Neural progenitor cell (in vitro differentiated cells): ENCODE measurements around the gene UTRN.

Source experiments
- EZH2 ChIP-seq: fragments of 200-600 bp; sonication (generic); IDR thresholded peaks from 2 replicates; pipeline ENCODE4 v1.6.1; 2017; ENCODE audit warnings: antibody characterized with exemption, mild to moderate bottlenecking, moderate library complexity
- EZH2phosphoT487 ChIP-seq: fragments of 200-600 bp; sonication (generic); IDR thresholded peaks from 2 replicates; pipeline ENCODE4 v1.6.1; 2017; ENCODE audit warnings: antibody characterized with exemption
- TF ChIP-seq, protein P1 (sequence below): fragments of 200-600 bp; sonication (generic); IDR thresholded peaks from 2 replicates; pipeline ENCODE4 v1.5.1; 2017; ENCODE audit warnings: antibody characterized with exemption, mild to moderate bottlenecking

DNA sequence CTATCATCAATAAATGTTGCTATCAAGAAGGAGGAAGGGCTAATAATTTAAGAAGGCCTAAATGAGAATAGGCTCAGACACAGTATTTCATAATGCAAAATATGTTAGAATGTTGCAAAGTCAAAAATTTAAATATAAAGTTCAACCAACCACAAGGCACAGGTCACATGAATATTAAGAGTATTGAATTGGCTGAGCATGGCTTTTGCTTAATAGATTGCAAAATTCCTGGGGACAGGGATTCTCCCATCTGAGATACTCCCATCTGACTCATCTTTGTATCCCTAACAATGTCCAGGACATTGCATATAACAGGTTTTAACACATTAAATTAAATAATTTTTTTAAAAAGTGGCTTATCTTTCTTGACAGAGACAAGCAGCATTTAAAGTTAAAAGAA, 32.9 kb upstream of the UTRN start:
- TF ChIP-seq, protein P1, sequence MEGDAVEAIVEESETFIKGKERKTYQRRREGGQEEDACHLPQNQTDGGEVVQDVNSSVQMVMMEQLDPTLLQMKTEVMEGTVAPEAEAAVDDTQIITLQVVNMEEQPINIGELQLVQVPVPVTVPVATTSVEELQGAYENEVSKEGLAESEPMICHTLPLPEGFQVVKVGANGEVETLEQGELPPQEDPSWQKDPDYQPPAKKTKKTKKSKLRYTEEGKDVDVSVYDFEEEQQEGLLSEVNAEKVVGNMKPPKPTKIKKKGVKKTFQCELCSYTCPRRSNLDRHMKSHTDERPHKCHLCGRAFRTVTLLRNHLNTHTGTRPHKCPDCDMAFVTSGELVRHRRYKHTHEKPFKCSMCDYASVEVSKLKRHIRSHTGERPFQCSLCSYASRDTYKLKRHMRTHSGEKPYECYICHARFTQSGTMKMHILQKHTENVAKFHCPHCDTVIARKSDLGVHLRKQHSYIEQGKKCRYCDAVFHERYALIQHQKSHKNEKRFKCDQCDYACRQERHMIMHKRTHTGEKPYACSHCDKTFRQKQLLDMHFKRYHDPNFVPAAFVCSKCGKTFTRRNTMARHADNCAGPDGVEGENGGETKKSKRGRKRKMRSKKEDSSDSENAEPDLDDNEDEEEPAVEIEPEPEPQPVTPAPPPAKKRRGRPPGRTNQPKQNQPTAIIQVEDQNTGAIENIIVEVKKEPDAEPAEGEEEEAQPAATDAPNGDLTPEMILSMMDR, result no peak
- TF ChIP-seq EZH2phosphoT487 (no peak), EZH2 (no peak)
